ENCODE results near the gene CELA1.

The CELA1 gene

DNA sequence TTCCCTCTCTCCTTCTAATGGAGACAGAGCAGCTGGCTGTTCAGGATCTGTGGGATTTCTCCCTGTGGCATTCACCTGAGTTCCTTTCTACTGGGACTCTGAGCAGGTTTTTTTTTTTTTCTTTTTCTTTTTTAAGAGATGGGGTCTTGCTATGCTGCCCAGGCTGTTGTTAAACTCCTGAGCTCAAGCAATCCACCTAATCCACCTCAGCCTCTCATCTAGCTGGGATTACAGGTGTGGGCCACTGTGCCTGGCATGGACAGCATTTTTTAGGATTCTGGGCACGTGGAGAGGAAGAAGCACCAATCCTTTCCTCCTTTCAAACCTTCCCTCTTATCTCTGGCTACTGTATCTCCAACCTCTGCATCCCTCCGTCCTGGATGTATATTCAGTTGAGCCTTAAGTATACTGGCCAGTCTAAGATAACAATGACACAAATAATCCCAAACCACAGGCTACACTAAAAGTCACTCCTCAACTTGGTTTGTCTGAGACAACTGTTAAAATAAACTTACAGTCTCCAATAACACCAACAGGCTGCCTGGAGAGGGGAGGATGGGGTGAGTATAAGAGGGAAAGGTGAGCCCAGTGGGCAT, 16.4 kb upstream of the CELA1 start:
- no peak for DNase-seq (ENCODE audit: extremely low spot score)
- POLR2A ChIA-PET: no interaction called here
- CTCF ChIA-PET: interaction anchor here (0.6 kb wide), 1 partner anchor 405 kb away, joined by 3 read pairs; no protein-coding TSS in a partner anchor
- TF ChIP-seq HDGF (IDR thresholded peaks at IDR 0.05; ENCODE audit: borderline replicate concordance) (no peak), LEF1 (IDR thresholded peaks at IDR 0.05; ENCODE audit: borderline replicate concordance) (no peak), ZNF384 (IDR thresholded peaks at IDR 0.05) (no peak), FOXA1 (IDR thresholded peaks at IDR 0.05) (no peak), SP1 (IDR thresholded peaks at IDR 0.05) (no peak), ARNT (IDR thresholded peaks at IDR 0.05) (no peak), SUZ12 (IDR thresholded peaks at IDR 0.05) (no peak), FOXK2 (IDR thresholded peaks at IDR 0.05) (no peak), TARDBP (IDR thresholded peaks at IDR 0.05) (no peak), CTBP1 (IDR thresholded peaks at IDR 0.05; ENCODE audit: borderline replicate concordance) (no peak), NFRKB (IDR thresholded peaks at IDR 0.05) (no peak), ELF4 (IDR thresholded peaks at IDR 0.05) (no peak), BHLHE40 (IDR thresholded peaks at IDR 0.05; ENCODE audit: borderline replicate concordance) (no peak), FOXM1 (IDR thresholded peaks at IDR 0.05; ENCODE audit: borderline replicate concordance) (no peak), L3MBTL2 (conservative IDR thresholded peaks at IDR 0.05) (no peak)
- TF ChIP-seq, protein P1, sequence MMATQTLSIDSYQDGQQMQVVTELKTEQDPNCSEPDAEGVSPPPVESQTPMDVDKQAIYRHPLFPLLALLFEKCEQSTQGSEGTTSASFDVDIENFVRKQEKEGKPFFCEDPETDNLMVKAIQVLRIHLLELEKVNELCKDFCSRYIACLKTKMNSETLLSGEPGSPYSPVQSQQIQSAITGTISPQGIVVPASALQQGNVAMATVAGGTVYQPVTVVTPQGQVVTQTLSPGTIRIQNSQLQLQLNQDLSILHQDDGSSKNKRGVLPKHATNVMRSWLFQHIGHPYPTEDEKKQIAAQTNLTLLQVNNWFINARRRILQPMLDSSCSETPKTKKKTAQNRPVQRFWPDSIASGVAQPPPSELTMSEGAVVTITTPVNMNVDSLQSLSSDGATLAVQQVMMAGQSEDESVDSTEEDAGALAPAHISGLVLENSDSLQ (IDR thresholded peaks at IDR 0.05): no peak

DNA sequence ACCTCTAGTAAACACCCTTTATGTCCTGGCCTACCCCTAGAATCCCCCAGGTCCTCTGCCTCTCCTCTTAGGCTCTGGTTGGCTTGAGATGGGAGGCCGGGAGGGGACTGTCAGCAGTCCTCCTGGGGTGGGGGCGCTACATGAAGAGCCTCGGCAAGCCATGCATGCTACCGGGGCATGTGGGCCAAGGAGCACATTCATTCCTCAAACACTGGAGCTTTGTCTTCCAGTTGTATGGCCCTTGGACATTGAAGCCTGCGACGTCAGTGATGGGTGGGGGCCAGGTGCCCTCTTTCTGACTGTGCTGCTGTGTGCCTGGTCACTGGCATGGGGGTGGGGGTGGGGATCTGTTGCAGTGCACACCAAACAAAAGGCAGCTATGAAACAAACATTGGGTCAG, 15.8 kb upstream of the CELA1 start:
- TF ChIP-seq L3MBTL2 (conservative IDR thresholded peaks at IDR 0.05): no peak
- TF ChIP-seq FOXK2 (IDR thresholded peaks at IDR 0.05): no peak
- TF ChIP-seq CTBP1 (IDR thresholded peaks at IDR 0.05; ENCODE audit: borderline replicate concordance): no peak
- no peak for TF ChIP-seq NFRKB (IDR thresholded peaks at IDR 0.05)
- no peak for TF ChIP-seq FOXA1 (IDR thresholded peaks at IDR 0.05)
- TF ChIP-seq SUZ12 (IDR thresholded peaks at IDR 0.05): no peak
- TF ChIP-seq, protein P1 (IDR thresholded peaks at IDR 0.05): no peak
- TF ChIP-seq ARNT (IDR thresholded peaks at IDR 0.05): no peak
- no peak for TF ChIP-seq LEF1 (IDR thresholded peaks at IDR 0.05; ENCODE audit: borderline replicate concordance)
- no peak for TF ChIP-seq SP1 (IDR thresholded peaks at IDR 0.05)
- TF ChIP-seq TARDBP (IDR thresholded peaks at IDR 0.05): no peak
- no peak for TF ChIP-seq ZNF384 (IDR thresholded peaks at IDR 0.05)
- TF ChIP-seq FOXM1 (IDR thresholded peaks at IDR 0.05; ENCODE audit: borderline replicate concordance): no peak
- no peak for TF ChIP-seq ELF4 (IDR thresholded peaks at IDR 0.05)
- TF ChIP-seq HDGF (IDR thresholded peaks at IDR 0.05; ENCODE audit: borderline replicate concordance): no peak
- CTCF ChIA-PET: no interaction called here
- no peak for DNase-seq (ENCODE audit: extremely low spot score)
- POLR2A ChIA-PET: no interaction called here

DNA sequence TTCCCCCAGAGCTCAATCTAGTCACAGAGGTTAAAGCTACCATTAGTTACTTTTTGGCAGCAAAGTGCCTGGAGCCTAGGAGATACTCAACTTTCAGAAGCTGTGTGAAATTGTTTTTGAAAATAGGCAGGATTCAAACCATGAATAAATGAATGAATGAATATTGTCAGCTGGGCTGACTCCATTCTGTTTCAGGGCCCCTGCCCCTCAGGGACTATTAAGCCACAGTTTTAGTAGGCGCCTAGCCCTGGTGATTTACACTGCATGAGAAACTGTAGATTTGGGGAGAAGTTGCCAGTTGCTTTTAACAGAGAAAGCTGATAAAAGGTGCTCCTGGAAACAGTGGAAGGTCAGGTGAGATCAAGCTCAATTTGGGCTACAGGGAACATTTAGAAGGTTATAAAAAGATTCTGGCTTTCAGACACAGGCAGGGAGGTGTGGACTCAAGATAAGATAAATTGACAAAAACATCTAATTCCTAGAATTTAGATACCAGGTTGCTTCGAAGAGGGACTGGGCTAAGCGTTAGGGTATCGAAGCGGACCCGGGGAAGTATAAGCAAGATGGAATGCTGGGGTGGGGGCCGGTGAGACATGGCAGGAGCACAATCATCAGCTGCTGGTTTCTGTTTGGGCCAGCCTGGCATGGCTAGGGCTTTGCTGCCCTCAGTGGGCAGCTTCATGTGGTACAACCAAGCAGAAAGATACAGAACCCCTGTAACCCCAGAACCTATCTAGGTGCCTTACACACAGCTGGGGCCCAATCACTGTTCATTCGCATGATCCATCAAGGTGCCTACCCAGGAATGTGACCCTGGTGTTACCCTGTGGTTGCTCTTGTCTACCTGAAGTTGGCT, 14.9 kb upstream of the CELA1 start:
- DNase-seq (ENCODE audit: extremely low spot score): no peak
- ChIA-PET POLR2A (interaction anchor here (1.3 kb wide), 1 partner anchor 278 kb away, joined by 4 read pairs; the partner anchor contains the start of gene CSRNP2), CTCF (interaction anchor here (1.2 to 1.3 kb wide), 2 partner anchors 9 to 11 kb away, joined by 3 read pairs; no protein-coding TSS in a partner anchor)
- TF ChIP-seq BHLHE40 (IDR thresholded peaks at IDR 0.05; ENCODE audit: borderline replicate concordance) (no peak), L3MBTL2 (conservative IDR thresholded peaks at IDR 0.05) (no peak)

DNA sequence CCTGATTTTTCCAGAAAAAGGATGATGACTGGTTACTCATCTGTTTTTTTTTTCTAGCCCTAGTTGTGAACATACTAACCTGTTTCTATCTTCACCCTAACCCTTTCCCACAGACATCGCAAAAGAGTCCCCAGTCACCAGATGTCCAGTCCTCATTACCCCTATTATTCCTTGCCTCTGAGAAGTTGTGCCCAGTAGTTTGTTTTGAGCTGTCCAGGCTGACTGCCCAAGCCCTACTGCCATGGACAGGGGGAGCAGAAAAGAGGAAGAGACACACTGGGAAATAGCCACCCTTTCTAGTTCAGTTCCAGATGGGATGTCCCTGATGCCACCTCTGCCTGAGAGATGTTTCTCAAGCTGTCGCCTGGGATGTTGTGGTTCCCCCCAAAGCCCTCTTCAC, 13.8 kb upstream of the CELA1 start:
- DNase-seq (ENCODE audit: extremely low spot score): no peak
- ChIA-PET POLR2A (interaction anchor here (1.3 kb wide), 1 partner anchor 277 kb away, joined by 4 read pairs; the partner anchor contains the start of gene CSRNP2), CTCF (interaction anchor here (1.3 kb wide), 1 partner anchor 8 kb away, joined by 3 read pairs; no protein-coding TSS in a partner anchor)
- TF ChIP-seq SP1 (IDR thresholded peaks at IDR 0.05): no peak
- TF ChIP-seq, protein P1 (IDR thresholded peaks at IDR 0.05): no peak
- TF ChIP-seq FOXA1 (IDR thresholded peaks at IDR 0.05): no peak
- TF ChIP-seq BHLHE40 (IDR thresholded peaks at IDR 0.05; ENCODE audit: borderline replicate concordance): no peak
- TF ChIP-seq SUZ12 (IDR thresholded peaks at IDR 0.05): no peak
- TF ChIP-seq NFRKB (IDR thresholded peaks at IDR 0.05): no peak
- TF ChIP-seq ZNF384 (IDR thresholded peaks at IDR 0.05): no peak
- no peak for TF ChIP-seq TARDBP (IDR thresholded peaks at IDR 0.05)
- no peak for TF ChIP-seq L3MBTL2 (conservative IDR thresholded peaks at IDR 0.05)
- no peak for TF ChIP-seq ARNT (IDR thresholded peaks at IDR 0.05)
- no peak for TF ChIP-seq CTBP1 (IDR thresholded peaks at IDR 0.05; ENCODE audit: borderline replicate concordance)
- TF ChIP-seq HDGF (IDR thresholded peaks at IDR 0.05; ENCODE audit: borderline replicate concordance): no peak
- TF ChIP-seq ELF4 (IDR thresholded peaks at IDR 0.05): no peak
- no peak for TF ChIP-seq FOXK2 (IDR thresholded peaks at IDR 0.05)
- no peak for TF ChIP-seq FOXM1 (IDR thresholded peaks at IDR 0.05; ENCODE audit: borderline replicate concordance)

DNA sequence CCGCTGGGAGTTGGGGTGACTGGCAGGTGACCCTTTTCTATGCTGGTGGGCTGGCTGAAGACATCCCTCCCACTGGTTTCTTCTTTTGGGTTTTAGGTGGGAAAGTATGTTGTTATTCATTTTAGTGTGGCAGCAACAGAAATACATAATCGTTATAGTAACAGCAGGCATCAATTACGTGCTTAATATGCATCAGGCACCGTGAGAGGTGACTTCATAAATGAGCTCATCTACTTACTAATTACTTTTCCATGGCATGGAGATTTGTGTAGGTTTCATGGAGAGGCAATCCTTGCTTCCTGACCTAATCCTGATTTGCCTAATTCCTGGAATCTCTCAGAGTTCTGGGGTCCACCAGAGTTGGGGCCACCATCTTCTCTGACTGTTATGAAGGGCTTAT, 13.4 kb upstream of the CELA1 start:
- ChIA-PET POLR2A (no interaction called here), CTCF (no interaction called here)
- no peak for TF ChIP-seq L3MBTL2 (conservative IDR thresholded peaks at IDR 0.05)
- no peak for TF ChIP-seq ELF4 (IDR thresholded peaks at IDR 0.05)
- TF ChIP-seq TARDBP (IDR thresholded peaks at IDR 0.05): no peak
- no peak for TF ChIP-seq BHLHE40 (IDR thresholded peaks at IDR 0.05; ENCODE audit: borderline replicate concordance)
- TF ChIP-seq SP1 (IDR thresholded peaks at IDR 0.05): no peak
- no peak for TF ChIP-seq ZNF384 (IDR thresholded peaks at IDR 0.05)
- no peak for TF ChIP-seq CTBP1 (IDR thresholded peaks at IDR 0.05; ENCODE audit: borderline replicate concordance)
- TF ChIP-seq FOXM1 (IDR thresholded peaks at IDR 0.05; ENCODE audit: borderline replicate concordance): no peak
- TF ChIP-seq LEF1 (IDR thresholded peaks at IDR 0.05; ENCODE audit: borderline replicate concordance): no peak
- no peak for TF ChIP-seq FOXK2 (IDR thresholded peaks at IDR 0.05)
- TF ChIP-seq, protein P1 (IDR thresholded peaks at IDR 0.05): no peak
- no peak for DNase-seq (ENCODE audit: extremely low spot score)

Data from HEK293T (cell line).